Measurements from ENCODE around the gene TAF11L10. TPM values are rescaled to one million over a fixed set of nuclear protein-coding genes. Genes with fewer than 3 reads are reported as not detected.
"Not testable (repeated sequence)": the region's sequence is repeated elsewhere in the genome, so short reads cannot be mapped to it uniquely, and the experiment has no call there.

TAF11L10 gene
- total and polyA plus RNA-seq, 7 donors = not detected

GRCh38 chr5:17614872-17615605, 17.4 kb upstream of the TAF11L10 start:
- WGBS, 2 donors = 90 to 91% methylated on average over 17 of the region's 17 CpGs
- H3K27me3 ChIP-seq = no peaks in the 10 kb centered on the region
- no peak overlapping the region for H3K27ac ChIP-seq
- DNase-seq = no peak
- H3K4me1 ChIP-seq = no peaks in the 10 kb centered on the region
- H3K4me3 ChIP-seq = no peak overlapping the region
- intact Hi-C loops (cut with DNase I) = no loop called here
- TF ChIP-seq POLR2A (IDR thresholded peaks at IDR 0.05) (no peak), POLR2AphosphoS5 (IDR thresholded peaks at IDR 0.05) (no peak), EP300 (IDR thresholded peaks at IDR 0.05) (no peak)
- TF ChIP-seq, protein P1, sequence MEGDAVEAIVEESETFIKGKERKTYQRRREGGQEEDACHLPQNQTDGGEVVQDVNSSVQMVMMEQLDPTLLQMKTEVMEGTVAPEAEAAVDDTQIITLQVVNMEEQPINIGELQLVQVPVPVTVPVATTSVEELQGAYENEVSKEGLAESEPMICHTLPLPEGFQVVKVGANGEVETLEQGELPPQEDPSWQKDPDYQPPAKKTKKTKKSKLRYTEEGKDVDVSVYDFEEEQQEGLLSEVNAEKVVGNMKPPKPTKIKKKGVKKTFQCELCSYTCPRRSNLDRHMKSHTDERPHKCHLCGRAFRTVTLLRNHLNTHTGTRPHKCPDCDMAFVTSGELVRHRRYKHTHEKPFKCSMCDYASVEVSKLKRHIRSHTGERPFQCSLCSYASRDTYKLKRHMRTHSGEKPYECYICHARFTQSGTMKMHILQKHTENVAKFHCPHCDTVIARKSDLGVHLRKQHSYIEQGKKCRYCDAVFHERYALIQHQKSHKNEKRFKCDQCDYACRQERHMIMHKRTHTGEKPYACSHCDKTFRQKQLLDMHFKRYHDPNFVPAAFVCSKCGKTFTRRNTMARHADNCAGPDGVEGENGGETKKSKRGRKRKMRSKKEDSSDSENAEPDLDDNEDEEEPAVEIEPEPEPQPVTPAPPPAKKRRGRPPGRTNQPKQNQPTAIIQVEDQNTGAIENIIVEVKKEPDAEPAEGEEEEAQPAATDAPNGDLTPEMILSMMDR (IDR thresholded peaks at IDR 0.05) = no peak
- H3K36me3 ChIP-seq = no peaks in the 10 kb centered on the region
- no peaks in the 10 kb centered on the region for H3K9me3 ChIP-seq

GRCh38 chr5:17610092-17610491, 12.5 kb upstream of the TAF11L10 start, which contains the start of gene TAF11L12:
TSS of gene TAF11L12 (plus strand) at chr5:17610392.
- H3K36me3 ChIP-seq; H3K9me3 ChIP-seq; H3K27ac ChIP-seq; H3K4me1 ChIP-seq; DNase-seq; H3K27me3 ChIP-seq; H3K4me3 ChIP-seq; intact Hi-C loops (cut with DNase I): not testable (repeated sequence)
- 50 to 85% methylated on average over 2 of the region's 2 CpGs for WGBS, 2 donors

DNA sequence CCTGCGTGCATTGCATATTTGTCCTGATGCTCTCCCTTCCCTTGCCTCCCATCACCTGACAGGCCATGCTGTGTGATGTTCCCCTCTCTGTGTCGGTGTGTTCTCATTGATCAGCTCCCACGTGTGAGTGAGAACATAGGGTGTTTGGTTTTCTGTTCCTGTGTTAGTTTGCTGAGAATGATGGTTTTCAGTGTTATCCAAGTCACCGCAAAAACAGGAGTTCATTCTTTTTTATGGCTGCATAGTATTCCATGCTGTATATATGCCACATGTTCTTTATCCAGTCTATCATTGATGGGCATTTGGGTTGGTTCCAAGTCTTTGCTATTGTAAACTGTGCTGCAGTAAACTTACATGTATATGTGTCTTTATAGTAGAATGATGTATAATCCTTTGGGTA, 9.8 kb upstream of the TAF11L10 start:
- H3K36me3 ChIP-seq; DNase-seq; H3K4me3 ChIP-seq; H3K27me3 ChIP-seq; H3K4me1 ChIP-seq; H3K9me3 ChIP-seq; H3K27ac ChIP-seq; intact Hi-C loops (cut with DNase I): not testable (repeated sequence)
- 82 to 94% methylated on average over 4 of the region's 4 CpGs for WGBS, 2 donors

DNA sequence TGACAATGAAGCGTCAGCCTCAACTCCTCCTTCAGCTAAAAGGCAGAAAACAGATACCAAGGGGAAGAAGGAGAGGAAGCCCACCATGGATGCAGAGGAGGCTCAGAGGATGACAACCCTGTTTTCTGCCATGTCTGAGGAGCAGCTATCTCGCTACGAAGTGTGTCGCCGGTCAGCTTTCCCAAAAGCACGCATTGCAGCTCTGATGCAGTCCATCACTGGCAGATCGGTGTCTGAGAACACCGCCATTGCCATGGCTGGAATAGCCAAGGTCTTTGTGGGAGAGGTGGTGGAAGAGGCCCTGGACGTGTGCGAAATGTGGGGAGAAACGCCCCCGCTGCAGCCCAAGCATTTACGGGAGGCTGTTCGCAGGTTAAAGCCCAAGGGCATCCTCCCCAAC, 7.3 kb upstream of the TAF11L10 start:
- TF ChIP-seq, protein P1 (IDR thresholded peaks at IDR 0.05) = no peak
- TF ChIP-seq POLR2AphosphoS5 (IDR thresholded peaks at IDR 0.05) (no peak), EP300 (IDR thresholded peaks at IDR 0.05) (no peak), POLR2A (IDR thresholded peaks at IDR 0.05) (no peak)
- H3K4me3 ChIP-seq = no peak overlapping the region
- no peak for DNase-seq
- H3K36me3 ChIP-seq = no peaks in the 10 kb centered on the region
- H3K4me1 ChIP-seq = no peaks in the 10 kb centered on the region
- WGBS, 2 donors = 94 to 98% methylated on average over 14 of the region's 14 CpGs
- intact Hi-C loops (cut with DNase I) = no loop called here
- no peaks in the 10 kb centered on the region for H3K9me3 ChIP-seq
- no peak overlapping the region for H3K27ac ChIP-seq
- no peaks in the 10 kb centered on the region for H3K27me3 ChIP-seq

- 23 to 67% methylated on average over 6 of the region's 6 CpGs for WGBS, 2 donors
- DNase-seq = not testable (repeated sequence)
These were observed 6.3 kb upstream of the TAF11L10 start, which contains the start of gene TAF11L11 for GRCh38 chr5:17603880-17604279. TSS of gene TAF11L11 (plus strand) at chr5:17604183.

GRCh38 chr5:17594255-17594654, 3.4 kb downstream of the TAF11L10 start, which contains the start of gene TAF11L9:
TSS of gene TAF11L9 (minus strand) at chr5:17594394.
- H3K4me1 ChIP-seq; H3K27me3 ChIP-seq; intact Hi-C loops (cut with DNase I); H3K9me3 ChIP-seq; H3K36me3 ChIP-seq; H3K27ac ChIP-seq; H3K4me3 ChIP-seq; DNase-seq: not testable (repeated sequence)
- 95 to 96% methylated on average over 8 to 10 of the region's 15 CpGs for WGBS, 2 donors

More at GRCh38 chr5:17603880-17604279, 6.3 kb upstream of the TAF11L10 start, which contains the start of gene TAF11L11:
- H3K4me3 ChIP-seq; H3K4me1 ChIP-seq; H3K27me3 ChIP-seq; H3K27ac ChIP-seq; H3K36me3 ChIP-seq; intact Hi-C loops (cut with DNase I); H3K9me3 ChIP-seq: not testable (repeated sequence)

DNA sequence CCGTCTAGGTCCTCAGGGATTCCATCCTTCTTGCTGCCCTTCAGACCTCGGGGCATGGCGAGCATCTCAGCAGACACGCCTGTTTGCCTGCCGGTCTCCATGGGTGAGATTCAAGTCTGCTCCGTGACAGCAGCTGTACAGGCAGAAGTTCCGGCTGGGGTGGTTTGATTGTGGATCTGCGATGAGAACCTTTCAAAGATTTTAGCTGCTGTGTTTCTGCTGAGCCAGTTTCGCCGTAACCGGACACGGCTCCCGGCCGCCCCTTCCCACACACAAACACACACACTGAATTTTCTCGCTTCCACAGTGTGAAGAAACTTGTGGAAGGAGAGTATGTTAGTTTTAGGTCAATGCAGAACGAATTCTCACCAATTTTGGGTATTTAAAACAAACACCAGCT, 6.8 kb downstream of the TAF11L10 start, which contains the start of gene TAF11L8:
TSS of gene TAF11L8 (minus strand) at position 101 of the 400 bp plus-strand sequence.
- no CpG with 5 or more reads among the region's 16 CpGs for WGBS, 2 donors
- DNase-seq; H3K4me1 ChIP-seq; H3K4me3 ChIP-seq; H3K9me3 ChIP-seq; H3K27ac ChIP-seq; intact Hi-C loops (cut with DNase I); H3K27me3 ChIP-seq; H3K36me3 ChIP-seq: not testable (repeated sequence)

DNA sequence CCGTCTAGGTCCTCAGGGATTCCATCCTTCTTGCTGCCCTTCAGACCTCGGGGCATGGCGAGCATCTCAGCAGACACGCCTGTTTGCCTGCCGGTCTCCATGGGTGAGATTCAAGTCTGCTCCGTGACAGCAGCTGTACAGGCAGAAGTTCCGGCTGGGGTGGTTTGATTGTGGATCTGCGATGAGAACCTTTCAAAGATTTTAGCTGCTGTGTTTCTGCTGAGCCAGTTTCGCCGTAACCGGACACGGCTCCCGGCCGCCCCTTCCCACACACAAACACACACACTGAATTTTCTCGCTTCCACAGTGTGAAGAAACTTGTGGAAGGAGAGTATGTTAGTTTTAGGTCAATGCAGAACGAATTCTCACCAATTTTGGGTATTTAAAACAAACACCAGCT, 12.0 kb downstream of the TAF11L10 start, which contains the start of gene TAF11L7:
TSS of gene TAF11L7 (minus strand) at position 101 of the 400 bp plus-strand sequence.
- no CpG with 5 or more reads among the region's 16 CpGs for WGBS, 2 donors
- H3K36me3 ChIP-seq; DNase-seq; H3K9me3 ChIP-seq; H3K27me3 ChIP-seq; H3K4me1 ChIP-seq; H3K4me3 ChIP-seq; intact Hi-C loops (cut with DNase I); H3K27ac ChIP-seq: not testable (repeated sequence)
